HepG2 (cell line): ENCODE results near the gene SLC38A4. TPM values are rescaled to one million over a fixed set of nuclear protein-coding genes. Genes with fewer than 3 reads are reported as not detected.

Source experiments
- ATAC-seq: fragments of 200-7000 bp; cut with Tn5 transposase; 3 replicates; pipeline ENCODE4 v1.9.1; 2020; ENCODE audit warnings: mild to moderate bottlenecking, moderate library complexity
- BruUV-seq: library from RNA; stranded (reverse); fragments of 400-500 nt; replicated peaks from 2 replicates; lab custom pipeline; 2021; lab: Mats Ljungman, UMichigan
- CTCF ChIA-PET: fragments of 300-600 bp; formaldehyde crosslinking; extraction: SDS; loops from one replicate; lab custom pipeline; 2021; ENCODE audit warnings: low total read pairs, inconsistent platforms, low intra/inter-chr PET ratio; lab: Yijun Ruan, JAX
- POLR2A ChIA-PET: fragments of 350-600 bp; sonication (Branson Sonifier 250); formaldehyde crosslinking; loops from one replicate; lab custom pipeline; 2020; ENCODE audit warnings: antibody characterized with exemption, inconsistent platforms; lab: Yijun Ruan, JAX
- DNase-seq: peaks from one replicate; pipeline ENCODE4 v3.0.0-alpha.2; 2015; ENCODE audit warnings: low spot score
- FAIRE-seq: peaks from 3 replicates; lab custom pipeline; 2011; peaks lifted over from hg19 to GRCh38; lab: Jason Lieb, UNC
- H2AFZ ChIP-seq: one replicate; pipeline ENCODE4 v1.6.1; 2011; ENCODE audit warnings: low read length, inconsistent platforms
- H3K27ac ChIP-seq: fragments of 300-600 bp; 3 replicates; pipeline ENCODE4 v1.8.0; 2011; ENCODE audit warnings: mixed run types, mild to moderate bottlenecking, mixed read lengths, low read length, inconsistent platforms; ENCODE audit not compliant: insufficient read depth; ENCODE audit errors: extremely low read length
- H3K27me3 ChIP-seq, 2 experiments: fragments of 200-600 bp in 1 of 2; 2 replicates in 1 of 2; 3 replicates in 1 of 2; pipeline versions ENCODE4 v1.6.0 to v1.8.0; 2011; ENCODE audit warnings: low read length in 2 of 2, mild to moderate bottlenecking in 2 of 2, moderate library complexity in 2 of 2, inconsistent platforms in 1 of 2; ENCODE audit not compliant: insufficient read depth in 2 of 2, control insufficient read depth in 1 of 2
- H3K36me3 ChIP-seq, 2 experiments: fragments of 200-600 bp in 1 of 2; replicated peaks in 1 of 2; 2 replicates in 1 of 2; 3 replicates in 1 of 2; pipeline versions ENCODE4 v1.5.1 to v1.8.0; 2011; ENCODE audit warnings: low read length in 2 of 2, inconsistent platforms in 1 of 2; ENCODE audit not compliant: insufficient read depth in 2 of 2, control insufficient read depth in 1 of 2
- H3K4me1 ChIP-seq: 2 replicates; pipeline ENCODE4 v1.5.1; 2012; ENCODE audit warnings: low read length, inconsistent platforms; ENCODE audit not compliant: insufficient read depth
- H3K4me2 ChIP-seq: 2 replicates; pipeline ENCODE4 v1.6.0; 2011; ENCODE audit warnings: low read depth, low read length, inconsistent platforms
- H3K4me3 ChIP-seq, 3 experiments: fragments of 200-600 bp in 1 of 3; sonication (generic), shearing (Covaris generic) in 1 of 3; replicated peaks in 1 of 3; 2 replicates each; pipeline ENCODE4 v1.5.1; 2011 to 2016; ENCODE audit warnings: low read length in 3 of 3, inconsistent platforms in 2 of 3, low read depth in 2 of 3, mild to moderate bottlenecking in 2 of 3, control low read depth in 1 of 3, mixed read lengths in 1 of 3; ENCODE audit not compliant: insufficient read depth in 1 of 3
- H3K79me2 ChIP-seq: one replicate; pipeline ENCODE4 v1.6.1; 2011; ENCODE audit warnings: low read length, inconsistent platforms; ENCODE audit not compliant: insufficient read depth
- H3K9ac ChIP-seq: 2 replicates; pipeline ENCODE4 v1.6.0; 2011; ENCODE audit warnings: mild to moderate bottlenecking, low read depth, low read length, inconsistent platforms; ENCODE audit not compliant: insufficient read depth
- H3K9me3 ChIP-seq: 2 replicates; pipeline ENCODE4 v1.5.1; 2012; ENCODE audit warnings: mild to moderate bottlenecking, low read length
- H4K20me1 ChIP-seq: 2 replicates; pipeline ENCODE4 v1.6.0; 2011; ENCODE audit warnings: inconsistent platforms, mild to moderate bottlenecking, low read length, moderate library complexity; ENCODE audit not compliant: insufficient read depth
- ELF4 ChIP-seq: sonication (generic); formaldehyde crosslinking; IDR thresholded peaks from 2 replicates; pipeline ENCODE4 v1.5.0; 2020; ENCODE audit warnings: missing genetic modification reagents, mild to moderate bottlenecking, moderate library complexity, borderline replicate concordance
- MAF1 ChIP-seq: sonication (generic); formaldehyde crosslinking; IDR thresholded peaks from 2 replicates; pipeline ENCODE4 v1.5.0; 2020; ENCODE audit warnings: missing genetic modification reagents, borderline replicate concordance
- NCOA5 ChIP-seq: sonication (generic); formaldehyde crosslinking; IDR thresholded peaks from 2 replicates; pipeline ENCODE4 v1.4.0; 2020; ENCODE audit warnings: missing genetic modification reagents
- ZFY ChIP-seq: sonication (generic); formaldehyde crosslinking; IDR thresholded peaks from 2 replicates; pipeline ENCODE4 v1.4.0; 2020; ENCODE audit warnings: missing genetic modification reagents
- ZNF160 ChIP-seq: sonication (generic); formaldehyde crosslinking; IDR thresholded peaks from 2 replicates; pipeline ENCODE4 v1.8.0; 2022; ENCODE audit warnings: mild to moderate bottlenecking, inconsistent platforms, missing genetic modification reagents
- ZNF225 ChIP-seq: sonication (generic); formaldehyde crosslinking; IDR thresholded peaks from 2 replicates; pipeline ENCODE4 v1.4.0; 2020; ENCODE audit warnings: mild to moderate bottlenecking, missing genetic modification reagents
- ZNF460 ChIP-seq: sonication (generic); formaldehyde crosslinking; IDR thresholded peaks from 2 replicates; pipeline ENCODE4 v1.5.1; 2020; ENCODE audit warnings: missing genetic modification reagents, mild to moderate bottlenecking, borderline replicate concordance
- ZNF749 ChIP-seq: sonication (generic); formaldehyde crosslinking; IDR thresholded peaks from 2 replicates; pipeline ENCODE4 v1.8.0; 2022; ENCODE audit warnings: mild to moderate bottlenecking, missing genetic modification reagents, moderate library complexity, borderline replicate concordance
- ZNF790 ChIP-seq: sonication (generic); formaldehyde crosslinking; IDR thresholded peaks from 2 replicates; pipeline ENCODE4 v1.8.0; 2022; ENCODE audit warnings: missing genetic modification reagents, mild to moderate bottlenecking, borderline replicate concordance
- ZSCAN21 ChIP-seq: sonication (generic); formaldehyde crosslinking; IDR thresholded peaks from 2 replicates; pipeline ENCODE4 v1.8.0; 2022; ENCODE audit warnings: mild to moderate bottlenecking, missing genetic modification reagents, moderate library complexity, borderline replicate concordance
- WGBS: methylation state at CpG from one replicate; pipeline ENCODE4 v1.1.6; 2017; ENCODE audit warnings: low lambda C conversion rate; 5-methylcytosine and 5-hydroxymethylcytosine counted together
- in situ Hi-C: cut with HindIII; loops from 2 replicates; pipeline ENCODE4 v1.10.0; 2017; ENCODE audit warnings: low pct_unique_long_range_greater_than_20kb; ENCODE audit not compliant: extremely low pct_ligation_motif_present
- intact Hi-C: fragments of 100-400 bp; cut with micrococcal nuclease; formaldehyde crosslinking; loops from one replicate; pipeline ENCODE4 v1.10.0; 2022; ENCODE audit not compliant: unreplicated experiment
- polyA plus RNA-seq, 8 experiments: library from polyadenylated mRNA; depleted of rRNA in 3 of 8; stranded (reverse) in 7 of 8; unstranded in 1 of 8; fragments of >200 nt; fragmentation: Illumina TruSeq in 4 of 8; extraction: Trizol in 4 of 8; gene quantifications; 2 replicates each; pipeline versions ENCODE4 v1.2.1 to v1.2.3, GENCODE V29; 2011 to 2016; ENCODE audit warnings: low read depth in 4 of 8, missing spikeins in 1 of 8, mixed read lengths in 1 of 8; ENCODE audit not compliant: insufficient read depth in 1 of 8
- total RNA-seq, 5 experiments: library from RNA; depleted of rRNA; stranded (reverse); fragments of >200 nt; fragmentation: Illumina TruSeq; extraction: Trizol; gene quantifications; 2 replicates each; pipeline ENCODE4 v1.2.3, GENCODE V29; 2016; ENCODE audit warnings: low read depth in 1 of 5
- TF ChIP-seq, protein P1 (sequence below): sonication (generic); formaldehyde crosslinking; IDR thresholded peaks from 2 replicates; pipeline ENCODE4 v1.5.1; 2020; ENCODE audit warnings: mild to moderate bottlenecking, missing genetic modification reagents, moderate library complexity
- TF ChIP-seq, protein P2 (sequence below): sonication (generic); formaldehyde crosslinking; IDR thresholded peaks from 2 replicates; pipeline ENCODE4 v1.8.0; 2023; ENCODE audit warnings: mild to moderate bottlenecking, missing genetic modification reagents
- TF ChIP-seq, protein P3 (sequence below): IDR thresholded peaks from 2 replicates; pipeline ENCODE4 v1.6.1; 2012; ENCODE audit warnings: low read length, improper control_type of control experiment

Gene SLC38A4
- total and polyA plus RNA-seq, 2 of the 13 experiments (the other 11 are each of a cell fraction or from before 2014, with no cell fraction given): 3.5 to 5.2 TPM

DNA sequence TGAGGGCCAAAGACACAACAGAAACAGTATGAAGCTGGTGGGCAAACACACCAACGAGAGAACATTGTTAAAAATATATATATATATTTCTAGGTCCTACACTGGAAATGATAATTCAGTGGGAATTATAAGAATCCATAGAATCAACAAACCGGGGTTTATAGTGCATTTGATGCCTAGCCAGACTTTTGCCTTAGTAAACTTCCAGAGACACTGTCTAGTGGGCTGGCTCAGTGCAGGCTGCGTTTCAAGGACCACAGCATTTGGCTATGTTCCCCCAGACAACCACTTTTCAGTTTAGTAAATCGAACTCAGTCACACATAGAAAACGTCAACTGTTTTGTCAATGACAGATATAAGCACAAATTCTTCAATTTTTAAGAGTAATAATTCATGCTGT is 41.9 kb downstream of the SLC38A4 start:
- no peak overlapping the region for H3K27ac ChIP-seq
- DNase-seq (no peak), FAIRE-seq (no peak), ATAC-seq (no peak)
- no peak overlapping the region for H3K4me3 ChIP-seq
- intact Hi-C loops: no loop called here
- no peak overlapping the region for H3K9ac ChIP-seq
- no peaks in the 10 kb centered on the region for H3K79me2 ChIP-seq
- no peak overlapping the region for H3K4me2 ChIP-seq
- H3K9me3 ChIP-seq: no peaks in the 10 kb centered on the region
- BruUV-seq: no TSS peak
- POLR2A ChIA-PET: no interaction called here
- H4K20me1 ChIP-seq: no peaks in the 10 kb centered on the region
- H3K27me3 ChIP-seq: no peaks in the 10 kb centered on the region
- peaks cover 40% of the 10 kb centered on the region for H3K4me1 ChIP-seq
- CTCF ChIA-PET: no interaction called here
- TF ChIP-seq, protein P1, sequence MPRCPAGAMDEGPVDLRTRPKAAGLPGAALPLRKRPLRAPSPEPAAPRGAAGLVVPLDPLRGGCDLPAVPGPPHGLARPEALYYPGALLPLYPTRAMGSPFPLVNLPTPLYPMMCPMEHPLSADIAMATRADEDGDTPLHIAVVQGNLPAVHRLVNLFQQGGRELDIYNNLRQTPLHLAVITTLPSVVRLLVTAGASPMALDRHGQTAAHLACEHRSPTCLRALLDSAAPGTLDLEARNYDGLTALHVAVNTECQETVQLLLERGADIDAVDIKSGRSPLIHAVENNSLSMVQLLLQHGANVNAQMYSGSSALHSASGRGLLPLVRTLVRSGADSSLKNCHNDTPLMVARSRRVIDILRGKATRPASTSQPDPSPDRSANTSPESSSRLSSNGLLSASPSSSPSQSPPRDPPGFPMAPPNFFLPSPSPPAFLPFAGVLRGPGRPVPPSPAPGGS (CRISPR knock-in tag): no peak
- TF ChIP-seq ZNF225 (CRISPR knock-in tag): no peak
- no peak for TF ChIP-seq ELF4
- TF ChIP-seq, protein P2, sequence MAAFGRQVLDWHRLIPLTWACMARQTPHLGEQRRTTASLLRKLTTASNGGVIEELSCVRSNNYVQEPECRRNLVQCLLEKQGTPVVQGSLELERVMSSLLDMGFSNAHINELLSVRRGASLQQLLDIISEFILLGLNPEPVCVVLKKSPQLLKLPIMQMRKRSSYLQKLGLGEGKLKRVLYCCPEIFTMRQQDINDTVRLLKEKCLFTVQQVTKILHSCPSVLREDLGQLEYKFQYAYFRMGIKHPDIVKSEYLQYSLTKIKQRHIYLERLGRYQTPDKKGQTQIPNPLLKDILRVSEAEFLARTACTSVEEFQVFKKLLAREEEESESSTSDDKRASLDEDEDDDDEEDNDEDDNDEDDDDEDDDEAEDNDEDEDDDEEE (CRISPR knock-in tag): no peak
- no peak for TF ChIP-seq ZSCAN21 (CRISPR knock-in tag)
- 51% methylated on average over 5 of the region's 5 CpGs for WGBS
- no peaks in the 10 kb centered on the region for H3K36me3 ChIP-seq
- in situ Hi-C loops: no loop called here
- H2AFZ ChIP-seq: no peak overlapping the region

DNA sequence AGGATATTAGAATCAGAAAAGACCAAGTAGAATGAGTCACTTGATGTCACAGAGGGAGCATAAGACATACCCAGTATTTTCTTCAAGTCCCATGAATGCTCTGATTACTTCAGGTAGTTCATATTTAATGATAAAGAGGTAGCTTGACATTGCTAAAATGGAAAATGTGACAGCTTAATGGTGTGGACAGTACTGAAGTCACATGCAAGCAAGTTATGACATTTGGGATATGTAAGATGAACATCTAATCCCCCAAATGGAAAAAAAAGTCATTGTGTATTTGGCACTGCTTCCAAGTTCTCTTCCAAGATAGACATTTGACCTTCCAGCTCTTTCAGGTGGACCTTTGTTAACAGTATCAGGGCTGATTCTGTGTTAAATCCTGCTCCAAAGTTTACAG is 45.9 kb downstream of the SLC38A4 start:
- DNase-seq (no peak), FAIRE-seq (no peak), ATAC-seq (no peak)
- no peak overlapping the region for H3K4me2 ChIP-seq
- in situ Hi-C loops: loop anchor here (10.0 kb wide), 1 partner anchor 155 kb away; no protein-coding TSS in a partner anchor
- no peaks in the 10 kb centered on the region for H3K79me2 ChIP-seq
- no peak overlapping the region for H3K4me3 ChIP-seq
- no peaks in the 10 kb centered on the region for H3K9me3 ChIP-seq
- CTCF ChIA-PET: no interaction called here
- H3K9ac ChIP-seq: no peak overlapping the region
- BruUV-seq: no TSS peak
- no peak overlapping the region for H2AFZ ChIP-seq
- intact Hi-C loops: loop anchor here (10.0 kb wide), 1 partner anchor 45 kb away; the partner anchor contains the start of gene SLC38A4
- H3K4me1 ChIP-seq: peaks cover 62% of the 10 kb centered on the region
- H3K27me3 ChIP-seq: no peaks in the 10 kb centered on the region
- H3K27ac ChIP-seq: no peak overlapping the region
- H3K36me3 ChIP-seq: no peaks in the 10 kb centered on the region
- POLR2A ChIA-PET: interaction anchor here (1.0 kb wide), 1 partner anchor 10 kb away, joined by 4 read pairs; no protein-coding TSS in a partner anchor
- H4K20me1 ChIP-seq: no peaks in the 10 kb centered on the region
- TF ChIP-seq MAF1 (CRISPR knock-in tag) (no peak), ZNF460 (no peak), ZFY (CRISPR knock-in tag) (no peak), ZNF790 (CRISPR knock-in tag) (no peak), ZNF749 (CRISPR knock-in tag) (no peak), ZNF160 (CRISPR knock-in tag) (no peak), NCOA5 (no peak)
- TF ChIP-seq, protein P3, sequence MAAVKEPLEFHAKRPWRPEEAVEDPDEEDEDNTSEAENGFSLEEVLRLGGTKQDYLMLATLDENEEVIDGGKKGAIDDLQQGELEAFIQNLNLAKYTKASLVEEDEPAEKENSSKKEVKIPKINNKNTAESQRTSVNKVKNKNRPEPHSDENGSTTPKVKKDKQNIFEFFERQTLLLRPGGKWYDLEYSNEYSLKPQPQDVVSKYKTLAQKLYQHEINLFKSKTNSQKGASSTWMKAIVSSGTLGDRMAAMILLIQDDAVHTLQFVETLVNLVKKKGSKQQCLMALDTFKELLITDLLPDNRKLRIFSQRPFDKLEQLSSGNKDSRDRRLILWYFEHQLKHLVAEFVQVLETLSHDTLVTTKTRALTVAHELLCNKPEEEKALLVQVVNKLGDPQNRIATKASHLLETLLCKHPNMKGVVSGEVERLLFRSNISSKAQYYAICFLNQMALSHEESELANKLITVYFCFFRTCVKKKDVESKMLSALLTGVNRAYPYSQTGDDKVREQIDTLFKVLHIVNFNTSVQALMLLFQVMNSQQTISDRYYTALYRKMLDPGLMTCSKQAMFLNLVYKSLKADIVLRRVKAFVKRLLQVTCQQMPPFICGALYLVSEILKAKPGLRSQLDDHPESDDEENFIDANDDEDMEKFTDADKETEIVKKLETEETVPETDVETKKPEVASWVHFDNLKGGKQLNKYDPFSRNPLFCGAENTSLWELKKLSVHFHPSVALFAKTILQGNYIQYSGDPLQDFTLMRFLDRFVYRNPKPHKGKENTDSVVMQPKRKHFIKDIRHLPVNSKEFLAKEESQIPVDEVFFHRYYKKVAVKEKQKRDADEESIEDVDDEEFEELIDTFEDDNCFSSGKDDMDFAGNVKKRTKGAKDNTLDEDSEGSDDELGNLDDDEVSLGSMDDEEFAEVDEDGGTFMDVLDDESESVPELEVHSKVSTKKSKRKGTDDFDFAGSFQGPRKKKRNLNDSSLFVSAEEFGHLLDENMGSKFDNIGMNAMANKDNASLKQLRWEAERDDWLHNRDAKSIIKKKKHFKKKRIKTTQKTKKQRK: no peak
